WTC11 (cell line): ENCODE data around the gene ZGLP1. TPM values are rescaled to one million over a fixed set of nuclear protein-coding genes. Genes with fewer than 3 reads are reported as not detected.

ENCODE experiments used
- ATF1 ChIP-seq: sonication (generic); formaldehyde crosslinking; IDR thresholded peaks from 2 replicates; pipeline ENCODE4 v1.8.1; 2023; ENCODE audit warnings: mild to moderate bottlenecking, moderate library complexity, missing genetic modification reagents
- CREM ChIP-seq: sonication (generic); formaldehyde crosslinking; IDR thresholded peaks from 2 replicates; pipeline ENCODE4 v1.8.1; 2022; ENCODE audit warnings: mild to moderate bottlenecking, missing genetic modification reagents, moderate library complexity
- ELF4 ChIP-seq: sonication (generic); formaldehyde crosslinking; IDR thresholded peaks from 2 replicates; pipeline ENCODE4 v1.8.1; 2022; ENCODE audit warnings: low read depth, mild to moderate bottlenecking, moderate library complexity, missing genetic modification reagents
- ETV6 ChIP-seq: sonication (generic); formaldehyde crosslinking; IDR thresholded peaks from 2 replicates; pipeline ENCODE4 v1.8.1; 2022; ENCODE audit warnings: mild to moderate bottlenecking, missing genetic modification reagents
- FOXK1 ChIP-seq: sonication (generic); formaldehyde crosslinking; IDR thresholded peaks from 2 replicates; pipeline ENCODE4 v1.8.0; 2022; ENCODE audit warnings: mild to moderate bottlenecking, moderate library complexity, missing genetic modification reagents
- HMGA2 ChIP-seq: fragments of 250-450 bp; sonication (Bioruptor Pico); IDR thresholded peaks from 2 replicates; pipeline ENCODE4 v1.4.0; 2021; ENCODE audit warnings: mild to moderate bottlenecking, moderate library complexity
- JAZF1 ChIP-seq: fragments of 250-450 bp; sonication (Bioruptor Pico); IDR thresholded peaks from 2 replicates; pipeline ENCODE4 v1.9.0; 2021; ENCODE audit warnings: moderate library complexity, mild to moderate bottlenecking, inconsistent platforms
- MXD4 ChIP-seq: fragments of 250-450 bp; sonication (Bioruptor Pico); IDR thresholded peaks from 2 replicates; pipeline ENCODE4 v1.8.0; 2021; ENCODE audit warnings: mild to moderate bottlenecking, moderate library complexity, borderline replicate concordance
- MYBL2 ChIP-seq: sonication (generic); formaldehyde crosslinking; IDR thresholded peaks from 2 replicates; pipeline ENCODE4 v1.8.1; 2023; ENCODE audit warnings: mild to moderate bottlenecking, moderate library complexity, missing genetic modification reagents
- SP1 ChIP-seq: sonication (generic); formaldehyde crosslinking; conservative IDR thresholded peaks from 2 replicates; pipeline ENCODE4 v1.8.1; 2022; ENCODE audit warnings: missing genetic modification reagents
- ZNF121 ChIP-seq: sonication (generic); formaldehyde crosslinking; IDR thresholded peaks from 2 replicates; pipeline ENCODE4 v1.8.0; 2023; ENCODE audit warnings: missing genetic modification reagents
- ZNF263 ChIP-seq: sonication (generic); formaldehyde crosslinking; IDR thresholded peaks from 2 replicates; pipeline ENCODE4 v1.8.1; 2022; ENCODE audit warnings: low read depth, mild to moderate bottlenecking, moderate library complexity, missing genetic modification reagents
- total RNA-seq: library from RNA; stranded (reverse); gene quantifications from 3 replicates; pipeline ENCODE4 v1.2.3, GENCODE V29; 2021
- TF ChIP-seq, protein P1 (sequence below): sonication (generic); formaldehyde crosslinking; IDR thresholded peaks from 2 replicates; pipeline ENCODE4 v1.8.0; 2022; ENCODE audit warnings: mild to moderate bottlenecking, missing genetic modification reagents
- TF ChIP-seq, protein P2 (sequence below): sonication (generic); formaldehyde crosslinking; IDR thresholded peaks from 2 replicates; pipeline ENCODE4 v1.8.1; 2022; ENCODE audit warnings: mild to moderate bottlenecking, missing genetic modification reagents, moderate library complexity, borderline replicate concordance
- TF ChIP-seq, protein P3 (sequence below): sonication (generic); formaldehyde crosslinking; IDR thresholded peaks from 2 replicates; pipeline ENCODE4 v1.8.0; 2023; ENCODE audit warnings: missing genetic modification reagents, mild to moderate bottlenecking, borderline replicate concordance
- TF ChIP-seq, protein P4 (sequence below): sonication (generic); formaldehyde crosslinking; IDR thresholded peaks from 2 replicates; pipeline ENCODE4 v1.8.1; 2023; ENCODE audit warnings: mild to moderate bottlenecking, missing genetic modification reagents
- TF ChIP-seq, protein P5 (sequence below): sonication (generic); formaldehyde crosslinking; IDR thresholded peaks from 2 replicates; pipeline ENCODE4 v1.8.1; 2022; ENCODE audit warnings: mild to moderate bottlenecking, moderate library complexity, missing genetic modification reagents
- TF ChIP-seq, protein P6 (sequence below): fragments of 250-450 bp; sonication (Bioruptor Pico); IDR thresholded peaks from 2 replicates; pipeline ENCODE4 v1.9.0; 2021; ENCODE audit warnings: mild to moderate bottlenecking, borderline replicate concordance
- TF ChIP-seq, protein P7 (sequence below): sonication (generic); formaldehyde crosslinking; IDR thresholded peaks from 2 replicates; pipeline ENCODE4 v1.8.0; 2023; ENCODE audit warnings: missing genetic modification reagents
- TF ChIP-seq, protein P8 (sequence below): sonication (generic); formaldehyde crosslinking; IDR thresholded peaks from 2 replicates; pipeline ENCODE4 v1.8.0; 2022; ENCODE audit warnings: mild to moderate bottlenecking, missing genetic modification reagents

ZGLP1 gene
- total RNA-seq, 1 experiment from 2014 or later, result 5.9 TPM

DNA sequence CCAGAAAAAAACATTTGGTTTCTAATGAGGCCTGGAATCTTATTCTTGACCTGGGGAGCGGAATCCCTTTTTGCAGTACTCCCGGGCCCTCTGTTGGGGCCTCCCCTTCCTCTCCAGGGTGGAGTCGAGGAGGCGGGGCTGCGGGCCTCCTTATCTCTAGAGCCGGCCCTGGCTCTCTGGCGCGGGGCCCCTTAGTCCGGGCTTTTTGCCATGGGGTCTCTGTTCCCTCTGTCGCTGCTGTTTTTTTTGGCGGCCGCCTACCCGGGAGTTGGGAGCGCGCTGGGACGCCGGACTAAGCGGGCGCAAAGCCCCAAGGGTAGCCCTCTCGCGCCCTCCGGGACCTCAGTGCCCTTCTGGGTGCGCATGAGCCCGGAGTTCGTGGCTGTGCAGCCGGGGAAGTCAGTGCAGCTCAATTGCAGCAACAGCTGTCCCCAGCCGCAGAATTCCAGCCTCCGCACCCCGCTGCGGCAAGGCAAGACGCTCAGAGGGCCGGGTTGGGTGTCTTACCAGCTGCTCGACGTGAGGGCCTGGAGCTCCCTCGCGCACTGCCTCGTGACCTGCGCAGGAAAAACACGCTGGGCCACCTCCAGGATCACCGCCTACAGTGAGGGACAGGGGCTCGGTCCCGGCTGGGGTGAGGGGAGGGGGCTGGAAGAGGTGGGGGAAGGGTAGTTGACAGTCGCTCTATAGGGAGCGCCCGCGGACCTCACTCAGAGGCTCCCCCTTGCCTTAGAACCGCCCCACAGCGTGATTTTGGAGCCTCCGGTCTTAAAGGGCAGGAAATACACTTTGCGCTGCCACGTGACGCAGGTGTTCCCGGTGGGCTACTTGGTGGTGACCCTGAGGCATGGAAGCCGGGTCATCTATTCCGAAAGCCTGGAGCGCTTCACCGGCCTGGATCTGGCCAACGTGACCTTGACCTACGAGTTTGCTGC lies 22.5 kb downstream of the ZGLP1 start, which contains the start of gene ICAM4 (continued):
- TF ChIP-seq, protein P1, sequence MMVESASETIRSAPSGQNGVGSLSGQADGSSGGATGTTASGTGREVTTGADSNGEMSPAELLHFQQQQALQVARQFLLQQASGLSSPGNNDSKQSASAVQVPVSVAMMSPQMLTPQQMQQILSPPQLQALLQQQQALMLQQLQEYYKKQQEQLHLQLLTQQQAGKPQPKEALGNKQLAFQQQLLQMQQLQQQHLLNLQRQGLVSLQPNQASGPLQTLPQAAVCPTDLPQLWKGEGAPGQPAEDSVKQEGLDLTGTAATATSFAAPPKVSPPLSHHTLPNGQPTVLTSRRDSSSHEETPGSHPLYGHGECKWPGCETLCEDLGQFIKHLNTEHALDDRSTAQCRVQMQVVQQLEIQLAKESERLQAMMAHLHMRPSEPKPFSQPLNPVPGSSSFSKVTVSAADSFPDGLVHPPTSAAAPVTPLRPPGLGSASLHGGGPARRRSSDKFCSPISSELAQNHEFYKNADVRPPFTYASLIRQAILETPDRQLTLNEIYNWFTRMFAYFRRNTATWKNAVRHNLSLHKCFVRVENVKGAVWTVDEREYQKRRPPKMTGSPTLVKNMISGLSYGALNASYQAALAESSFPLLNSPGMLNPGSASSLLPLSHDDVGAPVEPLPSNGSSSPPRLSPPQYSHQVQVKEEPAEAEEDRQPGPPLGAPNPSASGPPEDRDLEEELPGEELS (CRISPR knock-in tag), result 0 out of 2 replicates have a peak, but pooled peaks have one; percentile 35
- TF ChIP-seq, protein P2, sequence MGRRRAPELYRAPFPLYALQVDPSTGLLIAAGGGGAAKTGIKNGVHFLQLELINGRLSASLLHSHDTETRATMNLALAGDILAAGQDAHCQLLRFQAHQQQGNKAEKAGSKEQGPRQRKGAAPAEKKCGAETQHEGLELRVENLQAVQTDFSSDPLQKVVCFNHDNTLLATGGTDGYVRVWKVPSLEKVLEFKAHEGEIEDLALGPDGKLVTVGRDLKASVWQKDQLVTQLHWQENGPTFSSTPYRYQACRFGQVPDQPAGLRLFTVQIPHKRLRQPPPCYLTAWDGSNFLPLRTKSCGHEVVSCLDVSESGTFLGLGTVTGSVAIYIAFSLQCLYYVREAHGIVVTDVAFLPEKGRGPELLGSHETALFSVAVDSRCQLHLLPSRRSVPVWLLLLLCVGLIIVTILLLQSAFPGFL (CRISPR knock-in tag), result no peak
- TF ChIP-seq SP1, result no peak
- TF ChIP-seq ETV6, result no peak
- TF ChIP-seq HMGA2, result no peak
- TF ChIP-seq, protein P3, sequence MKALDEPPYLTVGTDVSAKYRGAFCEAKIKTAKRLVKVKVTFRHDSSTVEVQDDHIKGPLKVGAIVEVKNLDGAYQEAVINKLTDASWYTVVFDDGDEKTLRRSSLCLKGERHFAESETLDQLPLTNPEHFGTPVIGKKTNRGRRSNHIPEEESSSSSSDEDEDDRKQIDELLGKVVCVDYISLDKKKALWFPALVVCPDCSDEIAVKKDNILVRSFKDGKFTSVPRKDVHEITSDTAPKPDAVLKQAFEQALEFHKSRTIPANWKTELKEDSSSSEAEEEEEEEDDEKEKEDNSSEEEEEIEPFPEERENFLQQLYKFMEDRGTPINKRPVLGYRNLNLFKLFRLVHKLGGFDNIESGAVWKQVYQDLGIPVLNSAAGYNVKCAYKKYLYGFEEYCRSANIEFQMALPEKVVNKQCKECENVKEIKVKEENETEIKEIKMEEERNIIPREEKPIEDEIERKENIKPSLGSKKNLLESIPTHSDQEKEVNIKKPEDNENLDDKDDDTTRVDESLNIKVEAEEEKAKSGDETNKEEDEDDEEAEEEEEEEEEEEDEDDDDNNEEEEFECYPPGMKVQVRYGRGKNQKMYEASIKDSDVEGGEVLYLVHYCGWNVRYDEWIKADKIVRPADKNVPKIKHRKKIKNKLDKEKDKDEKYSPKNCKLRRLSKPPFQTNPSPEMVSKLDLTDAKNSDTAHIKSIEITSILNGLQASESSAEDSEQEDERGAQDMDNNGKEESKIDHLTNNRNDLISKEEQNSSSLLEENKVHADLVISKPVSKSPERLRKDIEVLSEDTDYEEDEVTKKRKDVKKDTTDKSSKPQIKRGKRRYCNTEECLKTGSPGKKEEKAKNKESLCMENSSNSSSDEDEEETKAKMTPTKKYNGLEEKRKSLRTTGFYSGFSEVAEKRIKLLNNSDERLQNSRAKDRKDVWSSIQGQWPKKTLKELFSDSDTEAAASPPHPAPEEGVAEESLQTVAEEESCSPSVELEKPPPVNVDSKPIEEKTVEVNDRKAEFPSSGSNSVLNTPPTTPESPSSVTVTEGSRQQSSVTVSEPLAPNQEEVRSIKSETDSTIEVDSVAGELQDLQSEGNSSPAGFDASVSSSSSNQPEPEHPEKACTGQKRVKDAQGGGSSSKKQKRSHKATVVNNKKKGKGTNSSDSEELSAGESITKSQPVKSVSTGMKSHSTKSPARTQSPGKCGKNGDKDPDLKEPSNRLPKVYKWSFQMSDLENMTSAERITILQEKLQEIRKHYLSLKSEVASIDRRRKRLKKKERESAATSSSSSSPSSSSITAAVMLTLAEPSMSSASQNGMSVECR (CRISPR knock-in tag), result peak; percentile 76; the same call in 1 of the 2 replicates
- TF ChIP-seq, protein P4, sequence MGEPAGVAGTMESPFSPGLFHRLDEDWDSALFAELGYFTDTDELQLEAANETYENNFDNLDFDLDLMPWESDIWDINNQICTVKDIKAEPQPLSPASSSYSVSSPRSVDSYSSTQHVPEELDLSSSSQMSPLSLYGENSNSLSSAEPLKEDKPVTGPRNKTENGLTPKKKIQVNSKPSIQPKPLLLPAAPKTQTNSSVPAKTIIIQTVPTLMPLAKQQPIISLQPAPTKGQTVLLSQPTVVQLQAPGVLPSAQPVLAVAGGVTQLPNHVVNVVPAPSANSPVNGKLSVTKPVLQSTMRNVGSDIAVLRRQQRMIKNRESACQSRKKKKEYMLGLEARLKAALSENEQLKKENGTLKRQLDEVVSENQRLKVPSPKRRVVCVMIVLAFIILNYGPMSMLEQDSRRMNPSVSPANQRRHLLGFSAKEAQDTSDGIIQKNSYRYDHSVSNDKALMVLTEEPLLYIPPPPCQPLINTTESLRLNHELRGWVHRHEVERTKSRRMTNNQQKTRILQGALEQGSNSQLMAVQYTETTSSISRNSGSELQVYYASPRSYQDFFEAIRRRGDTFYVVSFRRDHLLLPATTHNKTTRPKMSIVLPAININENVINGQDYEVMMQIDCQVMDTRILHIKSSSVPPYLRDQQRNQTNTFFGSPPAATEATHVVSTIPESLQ (CRISPR knock-in tag), result no peak
- no peak for TF ChIP-seq ZNF121 (CRISPR knock-in tag)
- TF ChIP-seq, protein P5, sequence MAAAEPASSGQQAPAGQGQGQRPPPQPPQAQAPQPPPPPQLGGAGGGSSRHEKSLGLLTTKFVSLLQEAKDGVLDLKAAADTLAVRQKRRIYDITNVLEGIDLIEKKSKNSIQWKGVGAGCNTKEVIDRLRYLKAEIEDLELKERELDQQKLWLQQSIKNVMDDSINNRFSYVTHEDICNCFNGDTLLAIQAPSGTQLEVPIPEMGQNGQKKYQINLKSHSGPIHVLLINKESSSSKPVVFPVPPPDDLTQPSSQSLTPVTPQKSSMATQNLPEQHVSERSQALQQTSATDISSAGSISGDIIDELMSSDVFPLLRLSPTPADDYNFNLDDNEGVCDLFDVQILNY (CRISPR knock-in tag), result no peak
- 0 out of 2 replicates have a peak, but pooled peaks have one; percentile 39 for TF ChIP-seq CREM (CRISPR knock-in tag)
- TF ChIP-seq MXD4, result no peak
- TF ChIP-seq, protein P6, sequence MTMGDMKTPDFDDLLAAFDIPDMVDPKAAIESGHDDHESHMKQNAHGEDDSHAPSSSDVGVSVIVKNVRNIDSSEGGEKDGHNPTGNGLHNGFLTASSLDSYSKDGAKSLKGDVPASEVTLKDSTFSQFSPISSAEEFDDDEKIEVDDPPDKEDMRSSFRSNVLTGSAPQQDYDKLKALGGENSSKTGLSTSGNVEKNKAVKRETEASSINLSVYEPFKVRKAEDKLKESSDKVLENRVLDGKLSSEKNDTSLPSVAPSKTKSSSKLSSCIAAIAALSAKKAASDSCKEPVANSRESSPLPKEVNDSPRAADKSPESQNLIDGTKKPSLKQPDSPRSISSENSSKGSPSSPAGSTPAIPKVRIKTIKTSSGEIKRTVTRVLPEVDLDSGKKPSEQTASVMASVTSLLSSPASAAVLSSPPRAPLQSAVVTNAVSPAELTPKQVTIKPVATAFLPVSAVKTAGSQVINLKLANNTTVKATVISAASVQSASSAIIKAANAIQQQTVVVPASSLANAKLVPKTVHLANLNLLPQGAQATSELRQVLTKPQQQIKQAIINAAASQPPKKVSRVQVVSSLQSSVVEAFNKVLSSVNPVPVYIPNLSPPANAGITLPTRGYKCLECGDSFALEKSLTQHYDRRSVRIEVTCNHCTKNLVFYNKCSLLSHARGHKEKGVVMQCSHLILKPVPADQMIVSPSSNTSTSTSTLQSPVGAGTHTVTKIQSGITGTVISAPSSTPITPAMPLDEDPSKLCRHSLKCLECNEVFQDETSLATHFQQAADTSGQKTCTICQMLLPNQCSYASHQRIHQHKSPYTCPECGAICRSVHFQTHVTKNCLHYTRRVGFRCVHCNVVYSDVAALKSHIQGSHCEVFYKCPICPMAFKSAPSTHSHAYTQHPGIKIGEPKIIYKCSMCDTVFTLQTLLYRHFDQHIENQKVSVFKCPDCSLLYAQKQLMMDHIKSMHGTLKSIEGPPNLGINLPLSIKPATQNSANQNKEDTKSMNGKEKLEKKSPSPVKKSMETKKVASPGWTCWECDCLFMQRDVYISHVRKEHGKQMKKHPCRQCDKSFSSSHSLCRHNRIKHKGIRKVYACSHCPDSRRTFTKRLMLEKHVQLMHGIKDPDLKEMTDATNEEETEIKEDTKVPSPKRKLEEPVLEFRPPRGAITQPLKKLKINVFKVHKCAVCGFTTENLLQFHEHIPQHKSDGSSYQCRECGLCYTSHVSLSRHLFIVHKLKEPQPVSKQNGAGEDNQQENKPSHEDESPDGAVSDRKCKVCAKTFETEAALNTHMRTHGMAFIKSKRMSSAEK (CRISPR knock-in tag), result no peak
- TF ChIP-seq MYBL2 (CRISPR knock-in tag), result peak; percentile 79; the same call in 1 of the 2 replicates
- no peak for TF ChIP-seq ELF4 (CRISPR knock-in tag)
- no peak for TF ChIP-seq ATF1 (CRISPR knock-in tag)
- TF ChIP-seq ZNF263 (CRISPR knock-in tag), result no peak
- TF ChIP-seq FOXK1, result peak; percentile 55; the same call in 1 of the 2 replicates
- TF ChIP-seq, protein P7, sequence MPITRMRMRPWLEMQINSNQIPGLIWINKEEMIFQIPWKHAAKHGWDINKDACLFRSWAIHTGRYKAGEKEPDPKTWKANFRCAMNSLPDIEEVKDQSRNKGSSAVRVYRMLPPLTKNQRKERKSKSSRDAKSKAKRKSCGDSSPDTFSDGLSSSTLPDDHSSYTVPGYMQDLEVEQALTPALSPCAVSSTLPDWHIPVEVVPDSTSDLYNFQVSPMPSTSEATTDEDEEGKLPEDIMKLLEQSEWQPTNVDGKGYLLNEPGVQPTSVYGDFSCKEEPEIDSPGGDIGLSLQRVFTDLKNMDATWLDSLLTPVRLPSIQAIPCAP (CRISPR knock-in tag), result no peak
- no peak for TF ChIP-seq JAZF1 (CRISPR knock-in tag)
- TF ChIP-seq, protein P8, sequence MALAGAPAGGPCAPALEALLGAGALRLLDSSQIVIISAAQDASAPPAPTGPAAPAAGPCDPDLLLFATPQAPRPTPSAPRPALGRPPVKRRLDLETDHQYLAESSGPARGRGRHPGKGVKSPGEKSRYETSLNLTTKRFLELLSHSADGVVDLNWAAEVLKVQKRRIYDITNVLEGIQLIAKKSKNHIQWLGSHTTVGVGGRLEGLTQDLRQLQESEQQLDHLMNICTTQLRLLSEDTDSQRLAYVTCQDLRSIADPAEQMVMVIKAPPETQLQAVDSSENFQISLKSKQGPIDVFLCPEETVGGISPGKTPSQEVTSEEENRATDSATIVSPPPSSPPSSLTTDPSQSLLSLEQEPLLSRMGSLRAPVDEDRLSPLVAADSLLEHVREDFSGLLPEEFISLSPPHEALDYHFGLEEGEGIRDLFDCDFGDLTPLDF, result no peak
